Heart right ventricle (tissue), 16 donors: ENCODE data around the gene AQR. TPM values are rescaled to one million over a fixed set of nuclear protein-coding genes. Genes with fewer than 3 reads are reported as not detected.

Experiments
- ATAC-seq, 8 donors: fragments of 200-7000 bp; cut with Tn5 transposase; one replicate each; pipeline ENCODE4 v1.9.1; 2020; ENCODE audit warnings: mild to moderate bottlenecking in 8 of 8, moderate library complexity in 8 of 8, moderate number of reproducible peaks in 1 of 8
- DNase-seq, 2 donors: peaks; one replicate each; pipeline ENCODE4 v3.0.0-alpha.2; 2020
- H3K27ac ChIP-seq, 10 donors: fragments of 200-600 bp; sonication (generic) in 2 of 10; one replicate each; pipeline versions ENCODE4 v1.5.0 to v1.8.0; 2020 to 2022; ENCODE audit warnings: mild to moderate bottlenecking in 3 of 10
- H3K27me3 ChIP-seq, 7 donors: fragments of 200-600 bp; one replicate each; pipeline ENCODE4 v1.8.0; 2021 to 2022; ENCODE audit warnings: mild to moderate bottlenecking in 2 of 7
- H3K36me3 ChIP-seq, 9 donors: fragments of 200-600 bp; sonication (generic) in 1 of 9; one replicate each; pipeline versions ENCODE4 v1.5.0 to v1.8.0; 2020 to 2022; ENCODE audit warnings: mild to moderate bottlenecking in 2 of 9
- H3K4me1 ChIP-seq, 9 donors: fragments of 200-600 bp; sonication (generic) in 1 of 9; one replicate each; pipeline versions ENCODE4 v1.5.0 to v1.8.0; 2020 to 2022; ENCODE audit warnings: mild to moderate bottlenecking in 4 of 9
- H3K4me3 ChIP-seq, 10 donors: fragments of 200-600 bp; sonication (generic) in 2 of 10; one replicate each; pipeline versions ENCODE4 v1.5.0 to v1.8.0; 2020 to 2022; ENCODE audit warnings: mild to moderate bottlenecking in 7 of 10, moderate library complexity in 2 of 10
- H3K9me3 ChIP-seq, 11 donors: fragments of 200-600 bp in 10 of 11; sonication (generic) in 2 of 11; one replicate each; pipeline versions ENCODE4 v1.5.0 to v1.8.0; 2013 to 2022; ENCODE audit warnings: mild to moderate bottlenecking in 2 of 11, control low read depth in 1 of 11, moderate library complexity in 1 of 11
- CTCF ChIP-seq, 9 donors: fragments of 200-600 bp; sonication (generic) in 2 of 9; IDR thresholded peaks; one replicate each; pipeline versions ENCODE4 v1.5.0 to v1.8.0; 2021 to 2022; ENCODE audit warnings: antibody characterized with exemption in 9 of 9, mild to moderate bottlenecking in 5 of 9, moderate library complexity in 1 of 9
- WGBS, 2 donors: extraction: QIAGEN DNeasy Blood & Tissue Kit; methylation state at CpG; one replicate each; pipeline ENCODE4 v1.1.7; 2013; ENCODE audit warnings: inconsistent platforms in 1 of 2; 5-methylcytosine and 5-hydroxymethylcytosine counted together
- intact Hi-C, 10 donors: fragments of 100-400 bp; cut with DNase I; formaldehyde crosslinking; loops; one replicate each; pipeline versions ENCODE4 v1.11.1 to v1.14.2; 2022
- polyA plus RNA-seq, 2 donors: library from polyadenylated mRNA; stranded (reverse); fragments of 200-250 nt; gene quantifications; one replicate each; pipeline ENCODE4 v1.2.3, GENCODE V29; 2013
- total RNA-seq, 10 donors: library from RNA; stranded (reverse); fragmentation: NEBNext Ultra II Directional in 3 of 10; extraction: Animal tissue kit (Norgen Biotek cat#: 25700) in 3 of 10; gene quantifications; one replicate each; pipeline versions ENCODE4 v1.2.1 to v1.2.4, GENCODE V29; 2021 to 2023
- donor health status: Arrhythmogenic right ventricular cardiomyopathy.
- donor health status: ischemic (EF 13 %, LVEDD 7.1; RV severe dilation, severe dysfunction).
- donor health status: healthy with polysubstance abuse.
- donor health status: DM: no; HTN: yes; CAD: no.
- donor health status: DM: no; HTN: no; CAD: no.
- donor health status: ischemic (EF 25% LVEDD 6.9; RV normal size, moderate dysfunction).
- donor health status: ischemic (EF 25% LVEDD 5.7; RV mildly dilated, moderate dysfunction).
- donor health status: healthy.
- donor health status: DM: yes; HTN: yes; CAD: no.
- donor health status: Ischemic cardiomyopathy.
- donor health status: ischemic (EF 35%, LVEDD 5.7; RV mildly dilated, moderate dysfunction).
- donor health status: nonischemic (EF 11% LVEDD 7.7; RV severe dilation, severe dysfunction).
- donor health status: DM: yes; HTN: yes; CAD: no.
- donor health status: PGD.
- donor health status: ischemic (EF 29% LVEDD 5.4; RV normal size, mild dysfunction).
- donor health status: nonischemic (EF 23%, LVEDD 6.1; RV moderate dilation, normal function).

The AQR gene
- total and polyA plus RNA-seq, 12 donors, result 6.5 to 14.6 (median 10.8) TPM

DNA sequence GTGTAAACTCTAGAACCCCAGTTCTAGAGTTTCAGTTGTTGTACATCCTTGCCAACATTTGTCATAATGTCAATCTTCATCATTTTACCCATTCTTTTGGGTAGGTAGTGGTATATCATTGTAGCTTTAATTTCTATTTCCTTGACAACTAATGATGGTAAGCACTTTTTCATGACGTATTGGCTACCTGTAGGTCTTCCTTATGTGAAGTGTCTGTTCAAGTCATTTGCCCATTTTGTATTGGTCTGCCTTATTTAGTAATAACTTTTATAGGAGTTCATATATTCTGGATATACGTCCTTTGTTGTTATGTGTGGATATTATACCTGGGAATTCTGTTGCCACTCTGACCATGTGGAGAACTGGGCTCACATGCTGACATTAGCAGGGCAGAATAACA, 100.4 kb downstream of the AQR start:
- H3K27me3 ChIP-seq, result no peaks in the 10 kb centered on the region
- peaks cover 0 to 10% (median 0%) of the 10 kb centered on the region in 11 donors for H3K9me3 ChIP-seq
- H3K4me1 ChIP-seq, result no peaks in the 10 kb centered on the region
- peaks cover 0 to 100% (median 30%) of the 10 kb centered on the region in 9 donors for H3K36me3 ChIP-seq
- no peak overlapping the region for H3K27ac ChIP-seq
- ATAC-seq (no peak), DNase-seq (no peak)
- no peak overlapping the region for H3K4me3 ChIP-seq
- no peak for TF ChIP-seq CTCF (IDR thresholded peaks at IDR 0.05)
- WGBS, 2 donors, result 97% methylated on average over 2 of the region's 2 CpGs
- intact Hi-C loops, result no loop called here

DNA sequence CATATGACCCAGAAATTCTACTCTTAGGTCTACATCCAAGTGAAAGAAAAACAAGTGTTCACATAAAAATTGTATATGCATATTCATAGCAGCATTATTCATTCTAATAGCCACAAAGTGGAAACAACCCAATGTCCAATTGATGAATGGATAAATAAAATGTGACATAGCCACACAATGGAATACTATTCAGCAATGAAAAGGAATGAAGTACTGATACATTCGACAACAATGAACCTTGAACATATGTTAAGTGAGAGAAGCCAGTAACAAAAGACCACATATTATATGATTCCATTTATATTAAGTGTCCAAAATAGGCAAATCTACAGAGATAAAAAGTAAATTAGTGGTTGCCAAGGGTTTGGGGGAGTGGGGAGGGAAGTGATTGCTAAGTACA, 104.0 kb downstream of the AQR start:
- Histone ChIP-seq H3K4me1 (no peaks in the 10 kb centered on the region), H3K9me3 (peaks cover 0 to 10% (median 0%) of the 10 kb centered on the region in 11 donors), H3K27me3 (no peaks in the 10 kb centered on the region), H3K36me3 (peaks cover 0 to 100% (median 29%) of the 10 kb centered on the region in 9 donors), H3K4me3 (no peak overlapping the region), H3K27ac (no peak overlapping the region)
- intact Hi-C loops, result no loop called here
- TF ChIP-seq CTCF (IDR thresholded peaks at IDR 0.05), result no peak
- 99 to 100% methylated on average over 1 of the region's 1 CpG for WGBS, 2 donors
- no peak for ATAC-seq
- DNase-seq, result no peak

DNA sequence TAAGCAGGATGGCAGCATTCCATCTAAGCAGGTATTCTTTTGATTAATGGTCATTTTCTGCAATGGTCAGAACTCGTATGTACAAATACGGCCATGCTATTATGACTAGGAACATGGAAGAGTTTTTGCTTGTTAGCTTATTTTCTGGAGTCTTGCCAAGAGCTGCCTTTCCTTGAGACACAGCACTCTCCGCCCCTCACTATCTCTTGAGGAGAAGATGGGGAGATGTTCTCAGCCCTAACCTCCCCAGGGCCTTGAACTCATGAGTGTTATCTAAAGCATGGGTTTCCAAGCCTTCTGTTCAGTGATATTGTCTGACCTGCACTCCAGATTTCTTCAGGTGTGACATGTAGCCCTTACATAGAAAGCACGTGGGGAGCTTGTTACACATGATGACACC, 108.3 kb downstream of the AQR start:
- DNase-seq, result no peak
- Histone ChIP-seq H3K27ac (no peak overlapping the region), H3K27me3 (no peaks in the 10 kb centered on the region), H3K9me3 (no peaks in the 10 kb centered on the region), H3K4me3 (no peak overlapping the region), H3K36me3 (peaks cover 0 to 100% (median 35%) of the 10 kb centered on the region in 9 donors), H3K4me1 (peaks cover 0 to 5% (median 0%) of the 10 kb centered on the region in 9 donors)
- 83 to 89% methylated on average over 4 of the region's 4 CpGs for WGBS, 2 donors
- TF ChIP-seq CTCF (IDR thresholded peaks at IDR 0.05), result no peak
- intact Hi-C loops, result no loop called here
- ATAC-seq, result no peak

GRCh38 chr15:34855893-34856292, 113.6 kb downstream of the AQR start:
- DNase-seq (peak in 1 of 2 donors; percentile 26), ATAC-seq (peak; percentile 55 to 93 (median 82))
- Histone ChIP-seq H3K27me3 (no peaks in the 10 kb centered on the region), H3K27ac (peak overlapping the region in 7 of 10 donors; percentile 5 to 50 (median 19)), H3K4me1 (peaks cover 0 to 42% (median 28%) of the 10 kb centered on the region in 9 donors), H3K36me3 (peaks cover 0 to 54% (median 24%) of the 10 kb centered on the region in 9 donors), H3K9me3 (no peaks in the 10 kb centered on the region), H3K4me3 (no peak overlapping the region)
- intact Hi-C loops, result loop anchor here in 1 of 10 donors (10.0 kb wide), 1 partner anchor 59 kb away; no protein-coding TSS in a partner anchor
- TF ChIP-seq CTCF (IDR thresholded peaks at IDR 0.05), result no peak
